Activated T-helper 9 cell treated with anti-CD3 and anti-CD28 coated beads, Interleukin-2, amount 50 U/mL, for 16 hours (primary cell): ENCODE results near the gene WWC2.
A peak's percentile ranks its signal among the peaks of the same experiment; 100 is the strongest.

Experiments
- DNase-seq: peaks from one replicate; pipeline ENCODE4 v3.0.0-alpha.2; 2020; ENCODE audit warnings: low read depth

Gene WWC2

DNA sequence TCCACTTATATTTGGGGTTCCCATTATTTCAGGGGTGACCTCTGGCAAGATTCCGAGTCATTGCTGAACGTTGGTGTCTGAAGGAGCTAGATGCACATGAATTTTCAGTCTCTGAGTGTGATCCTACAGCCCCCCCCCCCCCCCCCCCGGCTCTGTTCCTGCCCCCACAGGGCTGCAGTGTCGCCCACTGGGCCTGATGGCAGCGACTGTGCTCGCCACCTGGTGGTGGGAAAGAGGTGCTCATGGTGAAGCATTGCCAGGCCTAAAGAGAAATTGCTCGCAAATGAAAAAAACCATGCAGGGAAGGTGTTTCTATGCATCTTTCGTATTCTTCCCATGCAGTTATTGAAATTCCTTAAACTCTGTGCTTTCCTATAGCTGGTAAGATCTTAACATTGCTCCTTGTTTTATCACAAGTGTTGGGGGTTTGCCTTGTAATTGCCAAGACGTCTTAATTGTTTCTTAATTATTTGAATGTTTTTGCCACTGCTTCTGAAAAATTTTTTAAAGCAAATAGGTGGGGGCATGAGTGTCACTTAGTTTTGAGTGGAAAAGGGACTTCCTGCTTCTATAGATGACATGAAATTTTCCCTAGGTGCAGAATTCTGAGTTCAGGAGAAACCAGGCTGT is 157.8 kb downstream of the WWC2 start:
- peak; percentile 19 for DNase-seq

- no peak for DNase-seq
Observed at GRCh38 chr4:183257808-183258207, 158.8 kb downstream of the WWC2 start.

GRCh38 chr4:183260491-183261151 is 161.6 kb downstream of the WWC2 start:
- DNase-seq: no peak

DNA sequence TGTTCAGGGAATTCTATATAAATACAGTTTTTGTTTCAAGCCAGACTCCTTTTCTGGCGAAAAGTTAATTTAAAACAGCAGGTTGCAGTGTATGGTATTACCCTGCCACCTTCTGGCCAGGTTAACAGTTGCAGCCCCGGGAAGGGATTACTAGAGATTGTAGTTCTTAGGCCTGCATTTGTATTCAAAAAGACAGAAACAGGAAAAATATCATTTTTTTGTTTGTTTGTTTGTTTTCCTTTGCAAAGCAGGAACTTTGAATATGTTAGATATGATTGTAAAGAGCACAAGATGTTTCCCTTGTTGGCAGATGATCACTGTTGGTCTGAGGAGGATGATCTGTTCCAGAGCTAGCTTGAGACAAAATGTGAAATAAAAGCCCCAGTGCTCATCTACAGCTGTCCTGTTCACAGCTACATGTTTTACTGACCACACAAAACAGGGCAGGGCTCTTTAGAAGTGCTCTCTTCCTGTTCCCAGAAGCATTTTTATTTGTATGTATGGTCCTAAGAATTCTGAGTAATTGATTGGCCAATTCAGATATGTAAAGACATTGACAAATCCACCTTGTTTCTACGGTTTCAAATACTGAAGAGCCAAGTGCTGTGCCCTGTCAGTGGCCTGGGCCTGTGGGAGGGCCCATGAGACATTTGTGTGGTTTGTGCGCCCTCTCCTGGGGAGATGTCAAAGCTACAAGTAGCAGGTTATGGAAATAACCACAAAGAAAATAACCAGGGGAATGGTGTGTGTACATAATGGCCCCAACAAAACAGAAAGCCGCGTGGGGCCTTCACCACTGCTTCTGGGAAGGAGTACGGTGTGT is 163.1 kb downstream of the WWC2 start:
- peak; percentile 59 for DNase-seq

- DNase-seq: no peak
Observed at GRCh38 chr4:183262776-183263100, 163.7 kb downstream of the WWC2 start.

DNA sequence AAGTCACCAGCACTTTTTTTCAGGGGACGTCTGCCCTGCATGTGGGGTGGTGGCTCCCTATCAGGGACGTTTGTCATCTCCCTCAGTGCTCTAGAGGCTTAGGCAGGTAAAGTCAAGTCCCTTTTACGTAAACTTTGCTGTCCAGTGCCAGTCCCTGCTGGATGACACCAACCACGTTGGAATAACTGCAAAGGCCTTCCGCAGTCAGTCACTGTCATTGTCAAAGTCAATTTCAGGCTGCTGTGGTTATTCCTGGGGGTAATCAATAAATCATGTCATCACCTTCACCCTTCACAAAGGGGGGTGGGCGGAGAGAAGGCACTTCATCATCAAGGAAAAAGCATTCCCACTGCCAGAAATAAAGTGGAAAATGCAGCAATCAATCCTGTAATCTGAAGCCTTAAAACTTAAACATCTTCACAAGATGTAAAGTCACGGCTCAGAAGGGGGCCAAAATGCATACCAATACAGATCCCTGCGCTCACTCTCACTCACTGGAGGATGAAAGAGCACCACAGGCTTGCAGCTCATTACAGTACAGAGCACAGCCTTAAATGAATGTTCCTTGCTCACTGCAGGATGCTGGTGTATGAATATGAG is 164.8 kb downstream of the WWC2 start:
- no peak for DNase-seq

DNA sequence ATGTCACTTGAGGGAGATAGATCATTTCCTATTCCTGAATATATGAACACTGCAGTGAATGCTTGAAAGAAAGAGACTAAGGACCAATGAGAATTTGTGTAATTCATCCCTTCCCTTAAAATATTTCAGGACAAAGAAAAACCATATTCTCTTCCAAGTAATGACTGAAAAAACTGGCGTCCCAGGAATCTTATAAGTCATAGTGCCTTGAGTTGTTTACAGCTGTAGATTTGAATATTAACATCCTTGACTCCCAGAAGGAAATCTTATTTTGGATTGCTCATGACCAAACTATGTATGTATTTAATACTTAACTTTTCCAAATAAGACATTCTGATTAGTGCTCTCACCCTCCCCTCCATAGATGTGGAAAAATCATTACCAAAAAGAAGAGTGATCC is 165.6 kb downstream of the WWC2 start:
- DNase-seq: no peak

DNA sequence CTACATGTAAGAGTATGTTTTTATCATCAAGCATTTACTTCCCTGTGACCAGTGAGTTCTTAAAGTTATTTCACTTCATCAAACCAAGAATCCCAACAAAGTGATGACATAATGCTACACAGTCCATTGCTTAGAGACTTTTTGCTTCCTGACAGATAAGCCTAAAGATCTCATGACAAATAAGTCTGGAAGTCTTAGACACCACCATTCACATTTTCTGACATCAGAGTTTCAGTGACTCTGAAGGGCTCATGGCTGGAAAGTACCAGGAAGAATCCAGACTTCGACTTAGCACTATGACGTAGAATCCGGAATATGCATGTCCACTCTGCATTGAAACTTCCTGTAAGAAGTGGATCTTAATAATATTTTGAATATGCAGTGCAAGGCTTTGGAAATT is 167.3 kb downstream of the WWC2 start:
- no peak for DNase-seq

- no peak for DNase-seq
Observed at GRCh38 chr4:183268556-183268955, 169.5 kb downstream of the WWC2 start.

DNA sequence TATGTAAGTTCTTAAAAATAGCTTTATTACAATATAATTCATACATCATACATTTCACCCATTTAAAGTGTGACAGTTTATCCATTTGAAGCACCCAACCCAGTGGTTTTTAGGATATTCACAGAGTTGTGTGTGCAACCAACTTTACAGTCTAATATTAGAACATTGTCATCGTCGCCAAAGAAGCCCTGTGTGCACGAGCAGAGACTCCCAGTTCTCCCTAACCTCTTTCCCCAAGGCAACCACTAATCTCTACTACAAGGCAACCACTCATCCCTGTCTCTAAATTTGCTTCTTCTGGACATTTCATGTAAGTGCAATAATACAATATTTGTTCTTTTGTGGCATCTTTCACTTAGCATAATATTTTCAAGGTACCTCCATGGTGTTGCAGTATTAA is 173.3 kb downstream of the WWC2 start:
- no peak for DNase-seq

GRCh38 chr4:183276106-183276505 is 177.0 kb downstream of the WWC2 start:
- no peak for DNase-seq

DNA sequence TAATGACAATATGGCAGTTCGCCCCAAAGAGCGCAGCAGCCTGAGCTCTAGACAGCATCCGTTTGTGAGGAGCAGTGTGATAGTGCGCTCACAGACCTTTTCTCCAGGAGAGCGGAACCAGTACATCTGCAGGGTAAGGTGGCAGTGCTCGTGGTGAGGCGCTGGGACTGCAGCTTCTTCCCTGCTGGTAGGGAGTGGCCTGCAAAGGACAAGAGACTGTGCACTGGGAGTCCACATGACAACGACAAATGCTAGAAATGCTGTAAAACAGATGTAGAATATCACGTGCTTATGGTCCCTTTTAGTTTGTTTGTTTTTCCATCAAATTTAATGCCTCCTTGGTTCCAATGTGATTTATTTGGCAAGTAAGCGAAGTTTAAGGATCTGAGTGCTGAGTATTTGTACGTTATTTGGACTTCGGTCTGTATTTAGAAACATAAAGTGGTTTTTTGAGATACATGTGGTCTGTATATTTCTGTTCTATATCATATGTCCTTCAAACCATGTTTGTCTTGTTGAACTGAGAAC is 185.3 kb downstream of the WWC2 start:
- DNase-seq: no peak

DNA sequence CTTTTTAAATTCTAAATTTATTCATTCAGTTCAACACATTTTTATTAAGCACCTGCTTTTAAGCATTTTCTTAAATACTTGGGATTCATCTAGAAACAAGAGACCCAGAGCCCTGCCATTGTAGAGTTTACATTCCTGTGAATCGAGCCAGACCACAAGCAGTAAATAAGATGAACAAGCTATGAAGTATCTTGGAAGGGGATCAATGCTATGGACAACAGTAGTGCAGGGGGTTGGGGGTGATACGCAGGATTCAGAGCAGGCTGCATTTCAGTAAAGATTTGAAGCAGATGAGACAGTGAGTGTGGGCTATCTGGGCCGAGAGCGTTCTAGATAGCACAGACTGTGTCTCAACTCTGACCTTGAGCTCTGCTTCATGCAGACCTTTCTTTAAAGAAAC is 185.9 kb downstream of the WWC2 start:
- DNase-seq: no peak

DNA sequence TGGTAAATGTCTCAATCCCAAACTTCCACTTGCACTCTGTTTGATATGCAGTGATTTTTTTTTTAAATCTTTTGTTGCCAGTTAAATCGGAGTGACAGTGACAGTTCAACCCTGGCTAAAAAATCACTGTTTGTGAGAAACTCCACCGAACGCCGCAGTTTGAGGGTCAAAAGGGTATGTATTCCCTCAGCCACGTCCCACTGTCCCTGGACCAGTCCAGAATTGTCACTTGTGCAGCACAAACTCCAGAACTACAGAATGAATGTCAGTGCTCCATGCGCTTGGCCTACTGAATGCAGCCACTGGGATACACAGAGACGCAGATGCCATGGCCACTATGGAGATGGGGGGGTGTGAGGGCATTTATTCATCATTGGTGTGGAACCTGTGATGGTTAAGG is 186.8 kb downstream of the WWC2 start:
- no peak for DNase-seq

- DNase-seq: no peak
Observed at GRCh38 chr4:183286590-183287308, 187.7 kb downstream of the WWC2 start.

DNA sequence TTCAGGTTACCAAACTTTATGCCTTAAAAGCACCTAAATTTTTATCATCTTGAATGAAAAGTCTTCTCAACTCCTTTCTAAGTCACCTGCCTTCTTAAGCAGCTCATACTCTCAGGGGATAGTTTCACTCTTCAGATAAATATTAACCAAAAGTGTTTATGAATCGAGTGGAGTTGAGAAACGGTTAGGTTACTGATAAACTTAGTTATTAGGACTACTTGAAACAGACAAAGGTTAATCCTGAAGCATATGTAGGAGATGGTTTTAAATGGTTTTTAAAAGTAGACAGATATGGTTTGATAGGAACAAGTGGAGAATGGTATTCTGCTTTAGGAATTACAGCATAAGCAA is 188.2 kb downstream of the WWC2 start:
- no peak for DNase-seq

- no peak for DNase-seq
Observed at GRCh38 chr4:183287677-183288076, 188.6 kb downstream of the WWC2 start.

DNA sequence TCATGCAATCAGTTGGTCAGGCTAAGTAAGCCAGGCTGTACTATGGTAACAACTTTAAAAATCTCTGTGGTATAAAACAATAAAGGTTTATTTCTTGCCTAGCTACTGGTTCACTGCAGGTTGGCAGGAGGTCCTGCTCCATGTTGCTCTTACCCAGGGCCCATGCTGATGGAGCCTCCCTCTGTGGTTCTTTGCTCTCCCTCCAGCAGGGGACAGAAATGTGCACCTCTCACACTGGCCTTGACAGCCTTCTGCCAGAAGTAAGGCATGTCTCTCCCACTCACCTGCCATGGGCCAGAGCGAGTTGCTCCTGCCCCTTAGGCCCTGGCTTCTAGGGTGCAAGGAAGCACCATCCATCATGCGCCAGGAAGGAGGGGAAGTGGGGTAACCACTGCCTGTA is 189.9 kb downstream of the WWC2 start:
- DNase-seq: no peak

- no peak for DNase-seq
Observed at GRCh38 chr4:183289688-183290087, 190.6 kb downstream of the WWC2 start.

DNA sequence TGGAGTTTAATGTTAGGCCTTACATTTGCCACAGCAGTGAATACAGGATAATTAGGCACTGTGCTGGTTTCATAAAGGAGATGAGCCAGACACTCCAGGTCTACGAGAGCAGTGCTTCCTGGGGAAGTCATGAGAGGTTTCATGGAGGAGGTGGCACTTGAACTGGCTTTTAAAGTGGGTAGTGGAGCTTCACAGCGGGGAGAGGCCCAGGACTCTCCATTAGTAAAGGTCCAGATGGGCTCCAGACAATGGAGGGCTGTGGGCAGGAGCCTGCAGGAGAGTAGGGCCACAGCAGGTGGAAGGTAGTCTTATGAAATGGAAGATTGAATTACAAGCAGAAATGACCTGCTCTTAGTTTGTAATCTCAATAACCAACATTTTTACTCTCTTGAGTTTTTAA is 192.0 kb downstream of the WWC2 start:
- DNase-seq: no peak

GRCh38 chr4:183295711-183296110 is 196.7 kb downstream of the WWC2 start:
- DNase-seq: no peak

DNA sequence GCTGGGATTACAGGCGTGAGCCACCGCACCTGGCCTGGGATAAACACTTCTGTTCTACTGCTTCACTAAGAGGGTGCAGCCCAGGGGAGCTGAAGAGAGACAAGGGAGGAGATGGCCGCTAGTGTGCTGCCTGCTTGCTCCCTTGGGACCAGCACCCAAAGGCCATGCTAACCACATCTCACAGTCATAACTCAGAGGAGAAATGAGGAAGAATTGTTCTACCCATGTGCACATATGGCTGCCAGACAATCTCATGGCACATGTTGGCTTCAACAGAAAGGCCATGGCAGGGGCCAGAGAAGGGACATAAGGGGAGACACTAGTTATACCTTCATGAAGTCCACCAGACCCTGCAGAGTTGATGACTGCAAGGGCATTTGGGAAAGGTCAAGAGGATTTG is 198.6 kb downstream of the WWC2 start:
- DNase-seq: no peak
